Measurements from ENCODE around the gene EHMT1.

Gene EHMT1

GRCh38 chr9:137575364-137575715, 43.5 kb upstream of the EHMT1 start:
- DNase-seq (ENCODE audit: low spot score) (no peak), ATAC-seq (ENCODE audit: low read depth) (no peak)
- TF ChIP-seq, protein P1, sequence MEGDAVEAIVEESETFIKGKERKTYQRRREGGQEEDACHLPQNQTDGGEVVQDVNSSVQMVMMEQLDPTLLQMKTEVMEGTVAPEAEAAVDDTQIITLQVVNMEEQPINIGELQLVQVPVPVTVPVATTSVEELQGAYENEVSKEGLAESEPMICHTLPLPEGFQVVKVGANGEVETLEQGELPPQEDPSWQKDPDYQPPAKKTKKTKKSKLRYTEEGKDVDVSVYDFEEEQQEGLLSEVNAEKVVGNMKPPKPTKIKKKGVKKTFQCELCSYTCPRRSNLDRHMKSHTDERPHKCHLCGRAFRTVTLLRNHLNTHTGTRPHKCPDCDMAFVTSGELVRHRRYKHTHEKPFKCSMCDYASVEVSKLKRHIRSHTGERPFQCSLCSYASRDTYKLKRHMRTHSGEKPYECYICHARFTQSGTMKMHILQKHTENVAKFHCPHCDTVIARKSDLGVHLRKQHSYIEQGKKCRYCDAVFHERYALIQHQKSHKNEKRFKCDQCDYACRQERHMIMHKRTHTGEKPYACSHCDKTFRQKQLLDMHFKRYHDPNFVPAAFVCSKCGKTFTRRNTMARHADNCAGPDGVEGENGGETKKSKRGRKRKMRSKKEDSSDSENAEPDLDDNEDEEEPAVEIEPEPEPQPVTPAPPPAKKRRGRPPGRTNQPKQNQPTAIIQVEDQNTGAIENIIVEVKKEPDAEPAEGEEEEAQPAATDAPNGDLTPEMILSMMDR (IDR thresholded peaks at IDR 0.05; ENCODE audit: poor library complexity, severe bottlenecking), result no peak
- no peak overlapping the region for H3K4me3 ChIP-seq (ENCODE audit: severe bottlenecking)
- no peaks in the 10 kb centered on the region for H3K9me3 ChIP-seq (ENCODE audit: severe bottlenecking)
- H3K27ac ChIP-seq (ENCODE audit: poor library complexity, severe bottlenecking), result no peak overlapping the region
- peaks cover 6% of the 10 kb centered on the region for H3K4me1 ChIP-seq (ENCODE audit: insufficient read depth, poor library complexity, severe bottlenecking)
- peaks cover 53% of the 10 kb centered on the region for H3K36me3 ChIP-seq (ENCODE audit: low read depth)
- no peaks in the 10 kb centered on the region for H3K27me3 ChIP-seq (ENCODE audit: insufficient read depth, poor library complexity, severe bottlenecking)

GRCh38 chr9:137575716-137576411, 42.9 kb upstream of the EHMT1 start:
- no peaks in the 10 kb centered on the region for H3K27me3 ChIP-seq (ENCODE audit: insufficient read depth, poor library complexity, severe bottlenecking)
- DNase-seq (ENCODE audit: low spot score) (no peak), ATAC-seq (ENCODE audit: low read depth) (no peak)
- peaks cover 6% of the 10 kb centered on the region for H3K4me1 ChIP-seq (ENCODE audit: insufficient read depth, poor library complexity, severe bottlenecking)
- no peak overlapping the region for H3K4me3 ChIP-seq (ENCODE audit: severe bottlenecking)
- H3K27ac ChIP-seq (ENCODE audit: poor library complexity, severe bottlenecking), result peak overlapping the region; percentile 68
- TF ChIP-seq, protein P1 (IDR thresholded peaks at IDR 0.05; ENCODE audit: poor library complexity, severe bottlenecking), result no peak
- no peaks in the 10 kb centered on the region for H3K9me3 ChIP-seq (ENCODE audit: severe bottlenecking)
- H3K36me3 ChIP-seq (ENCODE audit: low read depth), result peaks cover 48% of the 10 kb centered on the region

- peak; percentile 94 for ATAC-seq (ENCODE audit: low read depth)
- H3K27ac ChIP-seq (ENCODE audit: poor library complexity, severe bottlenecking), result peak within 1 kb of the TSS; percentile 68
- TF ChIP-seq, protein P1 (IDR thresholded peaks at IDR 0.05; ENCODE audit: poor library complexity, severe bottlenecking), result peak; percentile 95
- peaks cover 37% of the 10 kb centered on the region for H3K36me3 ChIP-seq (ENCODE audit: low read depth)
- peaks cover 6% of the 10 kb centered on the region for H3K4me1 ChIP-seq (ENCODE audit: insufficient read depth, poor library complexity, severe bottlenecking)
- no peaks in the 10 kb centered on the region for H3K9me3 ChIP-seq (ENCODE audit: severe bottlenecking)
- peak; percentile 93 for DNase-seq (ENCODE audit: low spot score)
- no peaks in the 10 kb centered on the region for H3K27me3 ChIP-seq (ENCODE audit: insufficient read depth, poor library complexity, severe bottlenecking)
- H3K4me3 ChIP-seq (ENCODE audit: severe bottlenecking), result peak within 1 kb of the TSS; percentile 59
Measured at GRCh38 chr9:137578518-137579258, 40.1 kb upstream of the EHMT1 start, which contains the start of gene DPH7. Gene DPH7 (minus strand): TSS chr9:137578925. CDS start chr9:137578777, 148 bp downstream.

GRCh38 chr9:137579259-137579604, 39.6 kb upstream of the EHMT1 start:
- no peak; the same call in 2 of the 3 replicates for ATAC-seq (ENCODE audit: low read depth)
- H3K27ac ChIP-seq (ENCODE audit: poor library complexity, severe bottlenecking), result peak overlapping the region; percentile 68
- TF ChIP-seq, protein P1 (IDR thresholded peaks at IDR 0.05; ENCODE audit: poor library complexity, severe bottlenecking), result no peak
- no peaks in the 10 kb centered on the region for H3K27me3 ChIP-seq (ENCODE audit: insufficient read depth, poor library complexity, severe bottlenecking)
- peak overlapping the region; percentile 59 for H3K4me3 ChIP-seq (ENCODE audit: severe bottlenecking)
- H3K4me1 ChIP-seq (ENCODE audit: insufficient read depth, poor library complexity, severe bottlenecking), result peaks cover 6% of the 10 kb centered on the region
- no peak for DNase-seq (ENCODE audit: low spot score)
- H3K36me3 ChIP-seq (ENCODE audit: low read depth), result peaks cover 34% of the 10 kb centered on the region
- H3K9me3 ChIP-seq (ENCODE audit: severe bottlenecking), result no peaks in the 10 kb centered on the region

All from RWPE2 (cell line).